ENCODE data around the gene KCNH5.

- no peak for TF ChIP-seq TAF1 (IDR thresholded peaks at IDR 0.05; ENCODE audit: control insufficient read depth, extremely low read depth, insufficient read depth, low read length, severe bottlenecking)
- no peak for TF ChIP-seq RAD21 (CRISPR knock-in tag; conservative IDR thresholded peaks at IDR 0.05 in 1 of 2, IDR thresholded peaks at IDR 0.05 in 1 of 2)
- no peak for TF ChIP-seq AFF4 (CRISPR knock-in tag; IDR thresholded peaks at IDR 0.05)
- TF ChIP-seq CTCF (IDR thresholded peaks at IDR 0.05 in 2 of 3, conservative IDR thresholded peaks at IDR 0.05 in 1 of 3; ENCODE audit: insufficient read depth in 2 of 3, low read depth in 1 of 3, low read length in 3 of 3), result no peak
- no peak for TF ChIP-seq ZBTB11 (CRISPR knock-in tag; IDR thresholded peaks at IDR 0.05)
- TF ChIP-seq POLR2A (conservative IDR thresholded peaks at IDR 0.05), result no peak
- TF ChIP-seq HMG20B (CRISPR knock-in tag; IDR thresholded peaks at IDR 0.05), result no peak
- TF ChIP-seq SIX5 (IDR thresholded peaks at IDR 0.05; ENCODE audit: borderline replicate concordance in 1 of 2, insufficient read depth in 1 of 2, low read depth in 1 of 2, low read length in 2 of 2), result no peak
- TF ChIP-seq ATF2 (CRISPR knock-in tag; IDR thresholded peaks at IDR 0.05), result no peak
- TF ChIP-seq MXD1 (CRISPR knock-in tag; IDR thresholded peaks at IDR 0.05; ENCODE audit: borderline replicate concordance, poor library complexity, severe bottlenecking), result no peak
Measured at GRCh38 chr14:62889364-62889763, 155.9 kb downstream of the KCNH5 start.
